ENCODE data around the gene HLF. TPM values are rescaled to one million over a fixed set of nuclear protein-coding genes. Genes with fewer than 3 reads are reported as not detected.

The HLF gene
- total and polyA plus RNA-seq, 10 of the 15 experiments (the other 5 are each of a cell fraction or from before 2014, with no cell fraction given) = 0.01 to 0.33 (median 0.20) TPM; not detected in 3

DNA sequence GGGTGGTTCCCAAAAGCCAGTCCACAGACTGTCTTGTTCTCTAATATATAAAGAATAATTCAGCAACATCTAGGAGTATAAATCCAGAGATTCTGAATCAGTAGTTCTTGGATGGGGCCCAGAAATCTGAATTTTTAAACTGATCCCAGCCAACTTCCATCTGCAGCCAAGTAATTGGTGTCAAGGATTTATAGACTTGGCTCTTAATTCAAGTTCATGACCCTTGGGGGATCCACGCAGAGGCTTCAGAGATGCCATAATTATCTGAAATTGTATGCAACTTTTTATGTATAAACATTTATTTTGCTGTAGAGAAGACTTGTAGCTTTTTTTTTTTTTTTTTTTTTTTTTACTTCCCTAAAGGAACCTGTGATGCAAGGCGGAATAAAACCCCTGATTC lies 60.6 kb downstream of the HLF start:
- ChIA-PET CTCF (no interaction called here), RAD21 (ENCODE audit: unreplicated experiment) (interaction anchor here (0.7 kb wide), 1 partner anchor 24 kb away, joined by 3 read pairs; no protein-coding TSS in a partner anchor), POLR2A (interaction anchor here (0.6 kb wide), 1 partner anchor 22 kb away, joined by 3 read pairs; no protein-coding TSS in a partner anchor), SMC1A (ENCODE audit: uncharacterized antibody, unreplicated experiment) (interaction anchor here (1.2 kb wide), 1 partner anchor 22 kb away, joined by 3 read pairs; no protein-coding TSS in a partner anchor)
- DNase-seq (ENCODE audit: low read depth, low spot score) (no peak), FAIRE-seq (no peak), ATAC-seq (no peak)
- TF ChIP-seq JUND (IDR thresholded peaks at IDR 0.05; ENCODE audit: low read depth, low read length) = no peak
- TF ChIP-seq, protein P1, sequence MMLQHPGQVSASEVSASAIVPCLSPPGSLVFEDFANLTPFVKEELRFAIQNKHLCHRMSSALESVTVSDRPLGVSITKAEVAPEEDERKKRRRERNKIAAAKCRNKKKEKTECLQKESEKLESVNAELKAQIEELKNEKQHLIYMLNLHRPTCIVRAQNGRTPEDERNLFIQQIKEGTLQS (IDR thresholded peaks at IDR 0.05; ENCODE audit: borderline replicate concordance, extremely low read depth, low read depth, low read length) = no peak
- TF ChIP-seq SP1 (IDR thresholded peaks at IDR 0.05; ENCODE audit: low read depth, low read length) = no peak
- TF ChIP-seq RB1 (IDR thresholded peaks at IDR 0.05; ENCODE audit: borderline replicate concordance) = no peak
- Histone ChIP-seq H3K36me3 (ENCODE audit: control insufficient read depth in 2 of 2, insufficient read depth in 2 of 2, low read length in 1 of 2) (no peaks in the 10 kb centered on the region), H3K27ac (ENCODE audit: control insufficient read depth, insufficient read depth) (no peak overlapping the region), H3K4me3 (no peak overlapping the region), H4K20me1 (ENCODE audit: control insufficient read depth, insufficient read depth) (no peaks in the 10 kb centered on the region), H3K4me2 (ENCODE audit: control insufficient read depth, insufficient read depth) (no peak overlapping the region), H3K9ac (ENCODE audit: control insufficient read depth, insufficient read depth, low read length) (no peak overlapping the region), H3K9me3 (replicated peaks; ENCODE audit: control insufficient read depth, insufficient read depth, low read length) (no peaks in the 10 kb centered on the region), H3K79me2 (ENCODE audit: control insufficient read depth, insufficient read depth, low read length) (no peaks in the 10 kb centered on the region), H3K27me3 (replicated peaks in 1 of 2; ENCODE audit: control insufficient read depth in 2 of 2, insufficient read depth in 2 of 2, low read length in 1 of 2) (no peaks in the 10 kb centered on the region), H3K4me1 (ENCODE audit: control insufficient read depth, insufficient read depth, low read length) (no peaks in the 10 kb centered on the region), H2AFZ (ENCODE audit: control insufficient read depth, low read depth, low read length) (no peak overlapping the region)
- intact Hi-C loops (cut with micrococcal nuclease; ENCODE audit: unreplicated experiment) = no loop called here
- WGBS (ENCODE audit: insufficient coverage, insufficient replicate concordance, low lambda C conversion rate, missing lambda C conversion rate) = 3% methylated on average over 2 of the region's 2 CpGs
- BruUV-seq (replicated peaks) = no TSS peak
- in situ Hi-C loops (cut with MboI) = no loop called here

DNA sequence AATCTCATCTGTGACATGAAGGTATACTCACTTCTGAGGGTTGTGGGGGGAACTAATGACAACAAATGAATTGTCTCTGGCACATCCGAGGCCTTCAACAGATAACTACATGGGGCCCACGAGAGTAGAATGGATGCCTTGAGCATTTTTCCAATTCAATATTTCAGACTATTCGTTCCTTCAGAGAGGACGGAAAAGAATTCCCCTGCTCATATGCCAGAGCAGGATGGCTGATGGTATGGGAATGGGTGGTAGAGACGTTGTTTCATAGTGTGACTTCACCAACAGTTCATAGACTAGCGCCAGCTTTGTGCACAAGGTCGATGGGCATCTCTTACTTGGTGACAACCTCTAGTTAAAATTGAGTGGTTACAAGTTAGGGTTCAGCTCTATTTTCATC lies 61.3 kb downstream of the HLF start:
- in situ Hi-C loops (cut with MboI) (no loop called here), intact Hi-C loops (cut with micrococcal nuclease; ENCODE audit: unreplicated experiment) (no loop called here)
- Histone ChIP-seq H3K9me3 (replicated peaks; ENCODE audit: control insufficient read depth, insufficient read depth, low read length) (no peaks in the 10 kb centered on the region), H3K4me3 (no peak overlapping the region), H4K20me1 (ENCODE audit: control insufficient read depth, insufficient read depth) (no peaks in the 10 kb centered on the region), H3K27me3 (replicated peaks in 1 of 2; ENCODE audit: control insufficient read depth in 2 of 2, insufficient read depth in 2 of 2, low read length in 1 of 2) (no peaks in the 10 kb centered on the region; a peak in 1 of 4 replicates), H3K79me2 (ENCODE audit: control insufficient read depth, insufficient read depth, low read length) (no peaks in the 10 kb centered on the region), H3K4me2 (ENCODE audit: control insufficient read depth, insufficient read depth) (no peak overlapping the region), H2AFZ (ENCODE audit: control insufficient read depth, low read depth, low read length) (no peak overlapping the region), H3K4me1 (ENCODE audit: control insufficient read depth, insufficient read depth, low read length) (no peaks in the 10 kb centered on the region), H3K27ac (ENCODE audit: control insufficient read depth, insufficient read depth) (no peak overlapping the region), H3K36me3 (ENCODE audit: control insufficient read depth in 2 of 2, insufficient read depth in 2 of 2, low read length in 1 of 2) (no peaks in the 10 kb centered on the region), H3K9ac (ENCODE audit: control insufficient read depth, insufficient read depth, low read length) (no peak overlapping the region)
- no peak for DNase-seq (ENCODE audit: low read depth, low spot score)
- FAIRE-seq = no peak
- ChIA-PET POLR2A (no interaction called here), SMC1A (ENCODE audit: uncharacterized antibody, unreplicated experiment) (interaction anchor here (1.2 kb wide), 1 partner anchor 22 kb away, joined by 3 read pairs; no protein-coding TSS in a partner anchor), RAD21 (ENCODE audit: unreplicated experiment) (interaction anchor here (0.7 kb wide), 1 partner anchor 24 kb away, joined by 3 read pairs; no protein-coding TSS in a partner anchor), CTCF (no interaction called here)
- WGBS (ENCODE audit: insufficient coverage, insufficient replicate concordance, low lambda C conversion rate, missing lambda C conversion rate) = 34% methylated on average over 7 of the region's 7 CpGs
- no TSS peak for BruUV-seq (replicated peaks)
- TF ChIP-seq CHD4 (IDR thresholded peaks at IDR 0.05) (no peak), BHLHE40 (IDR thresholded peaks at IDR 0.05; ENCODE audit: borderline replicate concordance in 1 of 2, low read depth in 2 of 2, low read length in 1 of 2) (no peak), BMI1 (IDR thresholded peaks at IDR 0.05; ENCODE audit: borderline replicate concordance) (no peak), TAF1 (IDR thresholded peaks at IDR 0.05; ENCODE audit: borderline replicate concordance, low read depth, low read length) (no peak)
- TF ChIP-seq, protein P2, sequence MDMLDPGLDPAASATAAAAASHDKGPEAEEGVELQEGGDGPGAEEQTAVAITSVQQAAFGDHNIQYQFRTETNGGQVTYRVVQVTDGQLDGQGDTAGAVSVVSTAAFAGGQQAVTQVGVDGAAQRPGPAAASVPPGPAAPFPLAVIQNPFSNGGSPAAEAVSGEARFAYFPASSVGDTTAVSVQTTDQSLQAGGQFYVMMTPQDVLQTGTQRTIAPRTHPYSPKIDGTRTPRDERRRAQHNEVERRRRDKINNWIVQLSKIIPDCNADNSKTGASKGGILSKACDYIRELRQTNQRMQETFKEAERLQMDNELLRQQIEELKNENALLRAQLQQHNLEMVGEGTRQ (IDR thresholded peaks at IDR 0.05; ENCODE audit: borderline replicate concordance, low read depth, low read length) = no peak
- no peak for ATAC-seq

Measured in GM12878 (cell line).